Thymus (tissue), 2 donors: ENCODE data around the gene CES5A. TPM values are rescaled to one million over a fixed set of nuclear protein-coding genes. Genes with fewer than 3 reads are reported as not detected.

Experiments
- polyA plus RNA-seq: library from polyadenylated mRNA; stranded (reverse); fragments of 200-250 nt; gene quantifications from one replicate; pipeline ENCODE4 v1.2.3, GENCODE V29; 2013
- total RNA-seq: library from RNA; stranded (reverse); fragments of 120-200 nt; gene quantifications from one replicate; pipeline ENCODE4 v1.2.4, GENCODE V29; 2013
- donor health status: healthy.

CES5A gene
- total and polyA plus RNA-seq, 2 donors: 0.09 to 1.1 TPM

Other genes starting within 250 kb of the CES5A start
- gene SLC6A2, start 219.4 kb downstream of the CES5A start, total RNA-seq: 0.14 TPM
- gene SLC6A2, start 219.4 kb downstream of the CES5A start, polyA plus RNA-seq: 0.25 TPM
- 2.1 TPM for gene CES1, start 42.3 kb downstream of the CES5A start, total RNA-seq
- 16.6 TPM for gene CES1, start 42.3 kb downstream of the CES5A start, polyA plus RNA-seq